Osteoblast (primary cell): ENCODE measurements around the gene ADAMTS18. TPM values are rescaled to one million over a fixed set of nuclear protein-coding genes. Genes with fewer than 3 reads are reported as not detected.
"Not testable (repeated sequence)": the region's sequence is repeated elsewhere in the genome, so short reads cannot be mapped to it uniquely, and the experiment has no call there.

ENCODE experiments used
- DNase-seq: peaks from one replicate; pipeline ENCODE4 v3.0.0; 2011; ENCODE audit warnings: low spot score, mixed read lengths; ENCODE audit not compliant: insufficient read length; ENCODE audit errors: missing footprints
- H2AFZ ChIP-seq: 2 replicates; pipeline ENCODE4 v1.6.0; 2011; ENCODE audit warnings: mild to moderate bottlenecking, low read length
- H3K27ac ChIP-seq: 2 replicates; pipeline ENCODE4 v1.5.1; 2011; ENCODE audit warnings: mild to moderate bottlenecking, low read depth, low read length, moderate library complexity
- H3K27me3 ChIP-seq: 2 replicates; pipeline ENCODE4 v1.6.0; 2012; ENCODE audit warnings: mild to moderate bottlenecking, control low read depth, inconsistent platforms, low read length, moderate library complexity; ENCODE audit not compliant: insufficient read depth
- H3K36me3 ChIP-seq: 2 replicates; pipeline ENCODE4 v1.5.1; 2011; ENCODE audit warnings: mild to moderate bottlenecking, low read length, control low read depth, moderate library complexity; ENCODE audit not compliant: insufficient read depth
- H3K4me1 ChIP-seq: 2 replicates; pipeline ENCODE4 v1.5.1; 2011; ENCODE audit warnings: mild to moderate bottlenecking, low read length, control low read depth, moderate library complexity; ENCODE audit not compliant: insufficient read depth
- H3K4me2 ChIP-seq: 2 replicates; pipeline ENCODE4 v1.6.0; 2011; ENCODE audit warnings: mild to moderate bottlenecking, low read length; ENCODE audit not compliant: insufficient read depth
- H3K4me3 ChIP-seq: fragments of 200-600 bp; sonication (generic); 3 replicates; pipeline ENCODE4 v1.5.1; 2012; ENCODE audit warnings: mild to moderate bottlenecking, low read length, inconsistent platforms; ENCODE audit not compliant: insufficient read depth
- H3K79me2 ChIP-seq: 2 replicates; pipeline ENCODE4 v1.6.0; 2012; ENCODE audit warnings: mild to moderate bottlenecking, low read length, control low read depth, inconsistent platforms; ENCODE audit not compliant: insufficient read depth
- H3K9me3 ChIP-seq: 2 replicates; pipeline ENCODE4 v1.5.1; 2011; ENCODE audit warnings: low read depth, low read length, control low read depth
- H4K20me1 ChIP-seq: 2 replicates; pipeline ENCODE4 v1.6.0; 2012; ENCODE audit warnings: mild to moderate bottlenecking, low read length, control low read depth; ENCODE audit not compliant: insufficient read depth
- total RNA-seq: library from RNA; depleted of rRNA; stranded (reverse); fragments of >200 nt; gene quantifications from 2 replicates; pipeline ENCODE4 v1.2.3, GENCODE V29; 2012
- TF ChIP-seq, protein P1 (sequence below): IDR thresholded peaks from 2 replicates; pipeline ENCODE4 v1.5.1; 2011; ENCODE audit warnings: mild to moderate bottlenecking, low read depth, low read length, moderate library complexity; ENCODE audit errors: extremely low read depth

Gene ADAMTS18
- total RNA-seq, 1 donor: not detected

DNA sequence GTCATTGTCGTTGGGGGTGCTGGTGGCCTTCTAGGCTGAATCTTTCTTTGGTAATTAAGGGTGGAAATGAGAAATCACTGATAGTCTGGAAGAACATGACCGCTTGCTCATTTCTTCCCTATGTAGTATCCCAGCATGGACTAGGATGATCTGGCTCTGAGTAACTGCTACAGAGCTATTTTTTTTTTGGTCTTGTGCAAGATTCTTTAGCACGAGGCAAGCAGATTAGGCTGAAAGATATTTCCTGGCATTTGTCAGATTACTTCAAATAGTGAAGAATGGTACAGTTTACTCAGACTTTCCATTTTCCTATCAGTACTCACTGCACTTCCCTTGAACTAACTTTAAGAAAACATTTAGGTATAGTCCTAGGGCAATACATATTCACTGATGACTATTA lies 146.6 kb downstream of the ADAMTS18 start:
- H4K20me1 ChIP-seq: no peaks in the 10 kb centered on the region
- peak overlapping the region; percentile 78 for H3K27ac ChIP-seq
- H3K4me1 ChIP-seq: peaks cover 27% of the 10 kb centered on the region
- no peak overlapping the region for H3K4me2 ChIP-seq
- no peak overlapping the region for H3K4me3 ChIP-seq
- DNase-seq: peak; percentile 49
- no peaks in the 10 kb centered on the region for H3K79me2 ChIP-seq
- no peak overlapping the region for H2AFZ ChIP-seq
- H3K27me3 ChIP-seq: no peaks in the 10 kb centered on the region
- no peaks in the 10 kb centered on the region for H3K9me3 ChIP-seq
- TF ChIP-seq, protein P1, sequence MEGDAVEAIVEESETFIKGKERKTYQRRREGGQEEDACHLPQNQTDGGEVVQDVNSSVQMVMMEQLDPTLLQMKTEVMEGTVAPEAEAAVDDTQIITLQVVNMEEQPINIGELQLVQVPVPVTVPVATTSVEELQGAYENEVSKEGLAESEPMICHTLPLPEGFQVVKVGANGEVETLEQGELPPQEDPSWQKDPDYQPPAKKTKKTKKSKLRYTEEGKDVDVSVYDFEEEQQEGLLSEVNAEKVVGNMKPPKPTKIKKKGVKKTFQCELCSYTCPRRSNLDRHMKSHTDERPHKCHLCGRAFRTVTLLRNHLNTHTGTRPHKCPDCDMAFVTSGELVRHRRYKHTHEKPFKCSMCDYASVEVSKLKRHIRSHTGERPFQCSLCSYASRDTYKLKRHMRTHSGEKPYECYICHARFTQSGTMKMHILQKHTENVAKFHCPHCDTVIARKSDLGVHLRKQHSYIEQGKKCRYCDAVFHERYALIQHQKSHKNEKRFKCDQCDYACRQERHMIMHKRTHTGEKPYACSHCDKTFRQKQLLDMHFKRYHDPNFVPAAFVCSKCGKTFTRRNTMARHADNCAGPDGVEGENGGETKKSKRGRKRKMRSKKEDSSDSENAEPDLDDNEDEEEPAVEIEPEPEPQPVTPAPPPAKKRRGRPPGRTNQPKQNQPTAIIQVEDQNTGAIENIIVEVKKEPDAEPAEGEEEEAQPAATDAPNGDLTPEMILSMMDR: no peak
- no peaks in the 10 kb centered on the region for H3K36me3 ChIP-seq

DNA sequence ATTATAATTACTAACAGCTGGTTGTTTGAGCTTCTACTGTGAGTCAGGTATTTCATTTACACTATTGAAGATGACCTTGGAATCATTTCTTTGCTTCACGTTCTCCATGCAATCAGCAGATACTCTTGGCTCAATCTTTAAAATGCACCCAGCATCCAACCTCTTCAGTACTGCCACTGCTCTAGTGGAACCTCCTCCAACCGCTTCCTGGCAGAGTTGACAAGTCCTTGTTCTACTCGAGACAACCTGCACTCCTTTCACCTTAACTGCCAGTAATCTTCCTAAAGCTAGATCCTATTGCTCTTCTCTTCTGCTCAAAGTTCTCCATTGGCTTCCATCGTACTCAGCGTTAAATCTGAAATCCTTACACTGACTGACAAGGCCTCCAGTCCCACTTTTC lies 149.2 kb downstream of the ADAMTS18 start:
- Histone ChIP-seq H3K4me3 (no peak overlapping the region), H3K9me3 (no peaks in the 10 kb centered on the region), H3K4me1 (peaks cover 27% of the 10 kb centered on the region), H3K27me3 (no peaks in the 10 kb centered on the region), H3K4me2 (no peak overlapping the region), H3K27ac (no peak overlapping the region), H4K20me1 (no peaks in the 10 kb centered on the region), H3K79me2 (no peaks in the 10 kb centered on the region), H3K36me3 (no peaks in the 10 kb centered on the region), H2AFZ (no peak overlapping the region)
- DNase-seq: peak; percentile 31
- TF ChIP-seq, protein P1: no peak

DNA sequence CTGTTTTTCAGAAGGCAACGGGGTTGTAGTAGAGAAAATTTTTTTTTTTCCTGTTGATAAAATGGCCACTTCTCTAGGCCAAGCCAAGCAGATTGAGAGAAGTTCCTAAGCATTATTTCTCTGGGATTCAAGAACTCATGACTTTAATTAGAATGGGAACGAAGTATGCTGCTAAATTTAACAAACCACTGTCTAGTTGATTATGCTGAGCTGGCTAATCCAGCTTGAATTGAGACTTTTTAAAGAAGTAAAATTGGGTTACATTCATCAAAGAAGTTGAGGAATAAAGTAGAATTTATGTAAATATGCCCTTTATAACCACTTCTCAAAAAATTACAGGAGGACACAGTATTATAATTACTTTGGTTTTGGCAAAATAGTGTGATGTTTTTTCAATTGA lies 152.5 kb downstream of the ADAMTS18 start:
- no peaks in the 10 kb centered on the region for H3K9me3 ChIP-seq
- H4K20me1 ChIP-seq: no peaks in the 10 kb centered on the region
- H3K27me3 ChIP-seq: no peaks in the 10 kb centered on the region
- DNase-seq: no peak
- no peak overlapping the region for H3K4me2 ChIP-seq
- H3K79me2 ChIP-seq: no peaks in the 10 kb centered on the region
- TF ChIP-seq, protein P1: no peak
- peak overlapping the region; percentile 37 for H2AFZ ChIP-seq
- no peak overlapping the region for H3K4me3 ChIP-seq
- H3K36me3 ChIP-seq: no peaks in the 10 kb centered on the region
- H3K27ac ChIP-seq: no peak overlapping the region
- H3K4me1 ChIP-seq: no peaks in the 10 kb centered on the region

DNA sequence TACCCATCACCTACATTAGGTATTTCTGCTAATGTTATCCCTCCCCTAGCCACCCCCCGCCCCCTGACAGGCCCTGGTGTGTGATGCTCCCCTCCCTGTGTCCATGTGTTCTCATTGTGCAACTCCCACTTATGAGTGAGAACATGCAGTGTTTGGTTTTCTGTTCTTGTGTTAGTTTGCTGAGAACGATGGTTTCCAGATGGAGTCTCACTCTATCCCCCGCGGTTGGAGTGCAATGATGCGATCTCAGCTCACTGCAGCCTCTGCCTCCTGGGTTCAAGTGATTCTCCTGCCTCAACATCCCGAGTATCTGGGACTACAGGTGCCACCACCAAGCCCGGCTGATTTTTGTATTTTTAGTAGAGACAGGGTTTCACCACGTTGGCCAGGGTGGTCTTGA lies 155.5 kb downstream of the ADAMTS18 start:
- H4K20me1 ChIP-seq, H3K4me1 ChIP-seq, H3K27me3 ChIP-seq, H3K79me2 ChIP-seq, H3K27ac ChIP-seq, DNase-seq, H3K4me2 ChIP-seq, H3K9me3 ChIP-seq, H2AFZ ChIP-seq, H3K4me3 ChIP-seq, H3K36me3 ChIP-seq: not testable (repeated sequence)
